IMR-90 (cell line): ENCODE measurements around the gene TMEM256. TPM values are rescaled to one million over a fixed set of nuclear protein-coding genes. Genes with fewer than 3 reads are reported as not detected.

Experiments used
- ATAC-seq: fragments of 200-7000 bp; cut with Tn5 transposase; 2 replicates; pipeline ENCODE4 v1.9.1; 2020; ENCODE audit warnings: low read depth, mild to moderate bottlenecking, moderate library complexity
- BruUV-seq: library from RNA; stranded (reverse); fragments of 400-500 nt; replicated peaks from 2 replicates; lab custom pipeline; 2021; lab: Mats Ljungman, UMichigan
- CTCF ChIA-PET: fragments of 300-600 bp; formaldehyde crosslinking; extraction: SDS; loops from one replicate; lab custom pipeline; 2021; ENCODE audit warnings: antibody characterized with exemption; lab: Yijun Ruan, JAX
- POLR2A ChIA-PET: fragments of 300-600 bp; sonication (Branson Sonifier 250); formaldehyde crosslinking; loops from one replicate; lab custom pipeline; 2022; ENCODE audit warnings: antibody characterized with exemption; ENCODE audit not compliant: unreplicated experiment; lab: Charles Lee
- DNase-seq: peaks from one replicate; pipeline ENCODE4 v3.0.0; 2013
- H2AFZ ChIP-seq: replicated peaks from 2 replicates; pipeline ENCODE3; 2013; ENCODE audit warnings: low read length, mild to moderate bottlenecking; ENCODE audit not compliant: poor library complexity
- H2AK5ac ChIP-seq: 2 replicates; pipeline ENCODE4 v1.6.1; 2013; ENCODE audit warnings: low read depth, low read length, inconsistent platforms
- H2AK9ac ChIP-seq: replicated peaks from 2 replicates; pipeline ENCODE3; 2013; ENCODE audit warnings: mild to moderate bottlenecking, low read depth, low read length, moderate library complexity; ENCODE audit not compliant: poor library complexity
- H2BK120ac ChIP-seq: 2 replicates; pipeline ENCODE4 v1.6.1; 2013; ENCODE audit warnings: low read depth, low read length, inconsistent platforms
- H2BK15ac ChIP-seq: 3 replicates; pipeline ENCODE4 v1.6.1; 2013; ENCODE audit warnings: low read depth, low read length, inconsistent platforms
- H2BK20ac ChIP-seq: 2 replicates; pipeline ENCODE4 v1.6.1; 2013; ENCODE audit warnings: low read depth, mild to moderate bottlenecking, inconsistent platforms, low read length, moderate library complexity
- H2BK5ac ChIP-seq: 2 replicates; pipeline ENCODE4 v1.6.1; 2013; ENCODE audit warnings: mild to moderate bottlenecking, low read depth, low read length, inconsistent platforms; ENCODE audit not compliant: poor library complexity, severe bottlenecking
- H3K14ac ChIP-seq: replicated peaks from 2 replicates; pipeline ENCODE4 v1.6.1; 2013; ENCODE audit warnings: low read depth, low read length, inconsistent platforms
- H3K18ac ChIP-seq: 2 replicates; pipeline ENCODE4 v1.6.1; 2013; ENCODE audit warnings: low read depth, low read length, control low read depth
- H3K23ac ChIP-seq: 2 replicates; pipeline ENCODE4 v1.6.1; 2013; ENCODE audit warnings: low read depth, low read length, inconsistent platforms
- H3K27ac ChIP-seq: 2 replicates; pipeline ENCODE4 v1.5.1; 2013; ENCODE audit warnings: mild to moderate bottlenecking, control low read depth, low read length; ENCODE audit not compliant: insufficient read depth
- H3K27me3 ChIP-seq: 2 replicates; pipeline ENCODE4 v1.6.1; 2013; ENCODE audit warnings: low read length; ENCODE audit not compliant: control insufficient read depth, insufficient read depth
- H3K36me3 ChIP-seq: 2 replicates; pipeline ENCODE4 v1.6.1; 2013; ENCODE audit warnings: low read length, mixed read lengths; ENCODE audit not compliant: control insufficient read depth, insufficient read depth
- H3K4ac ChIP-seq: 2 replicates; pipeline ENCODE4 v1.6.1; 2013; ENCODE audit warnings: low read depth, low read length, inconsistent platforms
- H3K4me1 ChIP-seq: 2 replicates; pipeline ENCODE4 v1.6.1; 2013; ENCODE audit warnings: low read length, mixed read lengths; ENCODE audit not compliant: control insufficient read depth, insufficient read depth
- H3K4me2 ChIP-seq: 2 replicates; pipeline ENCODE4 v1.6.1; 2013; ENCODE audit warnings: low read depth, mild to moderate bottlenecking, control low read depth, low read length, moderate library complexity
- H3K4me3 ChIP-seq: 2 replicates; pipeline ENCODE4 v1.5.1; 2013; ENCODE audit warnings: low read depth, mild to moderate bottlenecking, control low read depth, low read length, moderate library complexity; ENCODE audit not compliant: insufficient read depth
- H3K56ac ChIP-seq: 2 replicates; pipeline ENCODE4 v1.6.1; 2013; ENCODE audit warnings: low read length, inconsistent platforms; ENCODE audit not compliant: insufficient read depth; ENCODE audit errors: extremely low read depth
- H3K79me1 ChIP-seq, 2 experiments: 2 replicates each; pipeline ENCODE4 v1.6.1; 2013; ENCODE audit warnings: low read length in 2 of 2, inconsistent platforms in 1 of 2, low read depth in 1 of 2
- H3K9ac ChIP-seq: 2 replicates; pipeline ENCODE4 v1.6.1; 2013; ENCODE audit warnings: low read depth, low read length, control low read depth
- H3K9me1 ChIP-seq: 2 replicates; pipeline ENCODE4 v1.6.1; 2013; ENCODE audit warnings: low read length, inconsistent platforms; ENCODE audit not compliant: insufficient read depth
- H3K9me3 ChIP-seq: 2 replicates; pipeline ENCODE4 v1.6.1; 2013; ENCODE audit warnings: low read length; ENCODE audit not compliant: control insufficient read depth, insufficient read depth
- H4K20me1 ChIP-seq: 2 replicates; pipeline ENCODE4 v1.6.1; 2013; ENCODE audit warnings: low read length, inconsistent platforms; ENCODE audit not compliant: insufficient read depth
- H4K5ac ChIP-seq: 2 replicates; pipeline ENCODE4 v1.6.1; 2013; ENCODE audit warnings: mild to moderate bottlenecking, low read depth, low read length, control low read depth
- H4K8ac ChIP-seq, 2 experiments: 2 replicates each; pipeline ENCODE4 v1.6.1; 2013; ENCODE audit warnings: low read depth in 2 of 2, low read length in 2 of 2, control low read depth in 1 of 2, inconsistent platforms in 1 of 2
- H4K91ac ChIP-seq: 2 replicates; pipeline ENCODE4 v1.6.1; 2013; ENCODE audit warnings: low read depth, low read length, inconsistent platforms; ENCODE audit not compliant: insufficient read depth
- CEBPB ChIP-seq: IDR thresholded peaks from 2 replicates; pipeline ENCODE4 v1.6.1; 2012; ENCODE audit warnings: low read depth, low read length, improper control_type of control experiment
- MXI1 ChIP-seq: IDR thresholded peaks from 2 replicates; pipeline ENCODE4 v1.6.1; 2012; ENCODE audit warnings: low read depth, mild to moderate bottlenecking, low read length, moderate library complexity, borderline replicate concordance
- NFE2L2 ChIP-seq: fragments of 150-350 bp; IDR thresholded peaks from 2 replicates; pipeline ENCODE4 v1.6.1; 2016; ENCODE audit warnings: low read depth, mild to moderate bottlenecking, low read length
- POLR2A ChIP-seq: IDR thresholded peaks from 2 replicates; pipeline ENCODE4 v1.6.1; 2012; ENCODE audit warnings: mild to moderate bottlenecking, low read depth, low read length
- RAD21 ChIP-seq: IDR thresholded peaks from 2 replicates; pipeline ENCODE4 v1.6.1; 2012; ENCODE audit warnings: low read length, improper control_type of control experiment
- WGBS, 2 experiments: methylation state at CpG; one replicate each; pipeline versions ENCODE4 v1.1.5 to v1.1.7; 2013; ENCODE audit warnings: missing lambda C conversion rate in 2 of 2; ENCODE audit not compliant: insufficient read length in 1 of 2; ENCODE audit errors: extremely low coverage in 2 of 2; 5-methylcytosine and 5-hydroxymethylcytosine counted together
- dilution Hi-C: fragments of 300-500 bp; cut with HindIII; formaldehyde crosslinking; loops from one replicate; pipeline ENCODE4 v1.14.3; 2018; ENCODE audit warnings: low sequenced_read_pairs; ENCODE audit not compliant: unreplicated experiment
- in situ Hi-C: fragments of 300-500 bp; cut with MboI; formaldehyde crosslinking; loops from 3 replicates; pipeline ENCODE4 v1.14.3; 2019; ENCODE audit warnings: low sequenced_read_pairs, inconsistent platforms, mixed read lengths
- intact Hi-C: fragments of 100-400 bp; cut with micrococcal nuclease; formaldehyde crosslinking; loops from 2 replicates; pipeline ENCODE4 v1.10.0; 2022
- polyA plus RNA-seq, 3 experiments: library from polyadenylated mRNA; depleted of rRNA; stranded (reverse); fragments of >200 nt; gene quantifications; 2 replicates each; pipeline ENCODE4 v1.2.3, GENCODE V29; 2012; ENCODE audit warnings: low replicate concordance in 1 of 3
- total RNA-seq: library from RNA; depleted of rRNA; stranded (reverse); fragments of >200 nt; gene quantifications from 2 replicates; pipeline ENCODE4 v1.2.3, GENCODE V29; 2012
- TF ChIP-seq, protein P1 (sequence below): conservative IDR thresholded peaks from 2 replicates; pipeline ENCODE4 v1.5.1; 2012; ENCODE audit warnings: mild to moderate bottlenecking, low read depth, low read length, improper control_type of control experiment
- TF ChIP-seq, protein P2 (sequence below): fragments of 150-350 bp; IDR thresholded peaks from 2 replicates; pipeline ENCODE4 v1.6.1; 2016; ENCODE audit warnings: low read depth, mild to moderate bottlenecking, low read length, moderate library complexity, borderline replicate concordance

The TMEM256 gene
- total and polyA plus RNA-seq, 2 of the 4 experiments (the other 2 are of a cell fraction), result 38.4 to 174 TPM

GRCh38 chr17:7367918-7368598 lies 35.8 kb downstream of the TMEM256 start:
- no peak overlapping the region for H4K91ac ChIP-seq
- H2AK5ac ChIP-seq, result no peak overlapping the region
- no peak overlapping the region for H2AFZ ChIP-seq
- no peak overlapping the region for H3K18ac ChIP-seq
- no peak overlapping the region for H3K4me3 ChIP-seq
- in situ Hi-C loops, result no loop called here
- WGBS, 2 experiments, result no CpG with 5 or more reads among the region's 13 CpGs
- H3K4me1 ChIP-seq, result no peaks in the 10 kb centered on the region
- no peak overlapping the region for H2AK9ac ChIP-seq
- H3K14ac ChIP-seq, result no peak overlapping the region
- no peak overlapping the region for H3K56ac ChIP-seq
- H3K36me3 ChIP-seq, result no peaks in the 10 kb centered on the region
- no peak overlapping the region for H3K23ac ChIP-seq
- no peak overlapping the region for H4K5ac ChIP-seq
- intact Hi-C loops, result no loop called here
- no peaks in the 10 kb centered on the region for H3K9me1 ChIP-seq
- H3K9ac ChIP-seq, result no peak overlapping the region
- H2BK120ac ChIP-seq, result no peak overlapping the region
- no peak for ATAC-seq
- H3K27me3 ChIP-seq, result peaks cover 26% of the 10 kb centered on the region
- CTCF ChIA-PET, result no interaction called here
- H4K20me1 ChIP-seq, result no peaks in the 10 kb centered on the region
- H2BK5ac ChIP-seq, result no peak overlapping the region
- H3K79me1 ChIP-seq, result no peaks in the 10 kb centered on the region
- POLR2A ChIA-PET, result no interaction called here
- no peak overlapping the region for H4K8ac ChIP-seq
- no peak overlapping the region for H3K4me2 ChIP-seq
- H2BK20ac ChIP-seq, result no peak overlapping the region
- BruUV-seq, result no TSS peak
- H3K9me3 ChIP-seq, result no peaks in the 10 kb centered on the region
- dilution Hi-C loops, result no loop called here
- H3K4ac ChIP-seq, result no peak overlapping the region
- no peak overlapping the region for H3K27ac ChIP-seq
- H2BK15ac ChIP-seq, result no peak overlapping the region
- TF ChIP-seq, protein P1, sequence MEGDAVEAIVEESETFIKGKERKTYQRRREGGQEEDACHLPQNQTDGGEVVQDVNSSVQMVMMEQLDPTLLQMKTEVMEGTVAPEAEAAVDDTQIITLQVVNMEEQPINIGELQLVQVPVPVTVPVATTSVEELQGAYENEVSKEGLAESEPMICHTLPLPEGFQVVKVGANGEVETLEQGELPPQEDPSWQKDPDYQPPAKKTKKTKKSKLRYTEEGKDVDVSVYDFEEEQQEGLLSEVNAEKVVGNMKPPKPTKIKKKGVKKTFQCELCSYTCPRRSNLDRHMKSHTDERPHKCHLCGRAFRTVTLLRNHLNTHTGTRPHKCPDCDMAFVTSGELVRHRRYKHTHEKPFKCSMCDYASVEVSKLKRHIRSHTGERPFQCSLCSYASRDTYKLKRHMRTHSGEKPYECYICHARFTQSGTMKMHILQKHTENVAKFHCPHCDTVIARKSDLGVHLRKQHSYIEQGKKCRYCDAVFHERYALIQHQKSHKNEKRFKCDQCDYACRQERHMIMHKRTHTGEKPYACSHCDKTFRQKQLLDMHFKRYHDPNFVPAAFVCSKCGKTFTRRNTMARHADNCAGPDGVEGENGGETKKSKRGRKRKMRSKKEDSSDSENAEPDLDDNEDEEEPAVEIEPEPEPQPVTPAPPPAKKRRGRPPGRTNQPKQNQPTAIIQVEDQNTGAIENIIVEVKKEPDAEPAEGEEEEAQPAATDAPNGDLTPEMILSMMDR, result no peak
- TF ChIP-seq CEBPB, result no peak
- TF ChIP-seq POLR2A, result no peak
- no peak for TF ChIP-seq NFE2L2
- TF ChIP-seq, protein P2, sequence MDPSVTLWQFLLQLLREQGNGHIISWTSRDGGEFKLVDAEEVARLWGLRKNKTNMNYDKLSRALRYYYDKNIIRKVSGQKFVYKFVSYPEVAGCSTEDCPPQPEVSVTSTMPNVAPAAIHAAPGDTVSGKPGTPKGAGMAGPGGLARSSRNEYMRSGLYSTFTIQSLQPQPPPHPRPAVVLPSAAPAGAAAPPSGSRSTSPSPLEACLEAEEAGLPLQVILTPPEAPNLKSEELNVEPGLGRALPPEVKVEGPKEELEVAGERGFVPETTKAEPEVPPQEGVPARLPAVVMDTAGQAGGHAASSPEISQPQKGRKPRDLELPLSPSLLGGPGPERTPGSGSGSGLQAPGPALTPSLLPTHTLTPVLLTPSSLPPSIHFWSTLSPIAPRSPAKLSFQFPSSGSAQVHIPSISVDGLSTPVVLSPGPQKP, result no peak
- no peak for TF ChIP-seq MXI1
- TF ChIP-seq RAD21, result no peak
- DNase-seq, result no peak
